PFSK-1 (cell line): Measurements from ENCODE around the gene GBF1.

ENCODE experiments used
- POLR2AphosphoS5 ChIP-seq: IDR thresholded peaks from 2 replicates; pipeline ENCODE4 v1.6.1; 2012; ENCODE audit warnings: low read depth, mild to moderate bottlenecking, control low read depth, low read length, moderate library complexity
- TAF1 ChIP-seq: IDR thresholded peaks from 2 replicates; pipeline ENCODE4 v1.6.1; 2012; ENCODE audit warnings: low read length, control low read depth, borderline replicate concordance; ENCODE audit not compliant: insufficient read depth
- TF ChIP-seq, protein P1 (sequence below), 2 experiments: IDR thresholded peaks; 2 replicates each; pipeline versions ENCODE4 v1.6.1 to v1.8.0; 2011 to 2012; ENCODE audit warnings: low read depth in 2 of 2, low read length in 2 of 2, control low read depth in 1 of 2, inconsistent platforms in 1 of 2, mild to moderate bottlenecking in 1 of 2, moderate library complexity in 1 of 2; ENCODE audit not compliant: insufficient read depth in 1 of 2

DNA sequence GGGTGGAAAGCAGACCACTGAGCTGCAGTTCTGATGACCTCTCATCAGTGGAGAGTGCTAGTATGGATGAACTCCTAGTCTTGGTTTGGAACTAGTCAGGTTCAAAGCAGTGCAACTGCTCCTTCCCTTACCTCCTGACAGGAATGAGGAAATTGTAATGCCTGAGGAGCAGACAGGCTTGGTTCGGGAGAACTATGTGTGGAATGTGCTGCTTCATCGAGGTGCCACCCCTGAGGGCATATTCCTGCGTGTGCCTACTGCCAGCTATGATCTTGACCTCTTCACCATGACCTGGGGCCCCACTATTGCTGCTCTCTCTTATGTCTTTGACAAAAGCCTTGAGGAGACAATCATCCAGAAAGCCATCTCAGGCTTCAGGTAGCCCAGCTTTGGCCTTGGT is 122.7 kb downstream of the GBF1 start:
- TF ChIP-seq POLR2AphosphoS5: no peak
- TF ChIP-seq TAF1: no peak
- TF ChIP-seq, protein P1, sequence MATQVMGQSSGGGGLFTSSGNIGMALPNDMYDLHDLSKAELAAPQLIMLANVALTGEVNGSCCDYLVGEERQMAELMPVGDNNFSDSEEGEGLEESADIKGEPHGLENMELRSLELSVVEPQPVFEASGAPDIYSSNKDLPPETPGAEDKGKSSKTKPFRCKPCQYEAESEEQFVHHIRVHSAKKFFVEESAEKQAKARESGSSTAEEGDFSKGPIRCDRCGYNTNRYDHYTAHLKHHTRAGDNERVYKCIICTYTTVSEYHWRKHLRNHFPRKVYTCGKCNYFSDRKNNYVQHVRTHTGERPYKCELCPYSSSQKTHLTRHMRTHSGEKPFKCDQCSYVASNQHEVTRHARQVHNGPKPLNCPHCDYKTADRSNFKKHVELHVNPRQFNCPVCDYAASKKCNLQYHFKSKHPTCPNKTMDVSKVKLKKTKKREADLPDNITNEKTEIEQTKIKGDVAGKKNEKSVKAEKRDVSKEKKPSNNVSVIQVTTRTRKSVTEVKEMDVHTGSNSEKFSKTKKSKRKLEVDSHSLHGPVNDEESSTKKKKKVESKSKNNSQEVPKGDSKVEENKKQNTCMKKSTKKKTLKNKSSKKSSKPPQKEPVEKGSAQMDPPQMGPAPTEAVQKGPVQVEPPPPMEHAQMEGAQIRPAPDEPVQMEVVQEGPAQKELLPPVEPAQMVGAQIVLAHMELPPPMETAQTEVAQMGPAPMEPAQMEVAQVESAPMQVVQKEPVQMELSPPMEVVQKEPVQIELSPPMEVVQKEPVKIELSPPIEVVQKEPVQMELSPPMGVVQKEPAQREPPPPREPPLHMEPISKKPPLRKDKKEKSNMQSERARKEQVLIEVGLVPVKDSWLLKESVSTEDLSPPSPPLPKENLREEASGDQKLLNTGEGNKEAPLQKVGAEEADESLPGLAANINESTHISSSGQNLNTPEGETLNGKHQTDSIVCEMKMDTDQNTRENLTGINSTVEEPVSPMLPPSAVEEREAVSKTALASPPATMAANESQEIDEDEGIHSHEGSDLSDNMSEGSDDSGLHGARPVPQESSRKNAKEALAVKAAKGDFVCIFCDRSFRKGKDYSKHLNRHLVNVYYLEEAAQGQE (IDR thresholded peaks at IDR 0.05; ENCODE audit: insufficient read depth in 1 of 2, low read depth in 2 of 2, low read length in 2 of 2): no peak
